ENCODE measurements around the gene FOXL2.

GRCh38 chr3:138946663-138947494, at the start of gene FOXL2, which contains the start of gene FOXL2NB:
- TF ChIP-seq, protein P1, sequence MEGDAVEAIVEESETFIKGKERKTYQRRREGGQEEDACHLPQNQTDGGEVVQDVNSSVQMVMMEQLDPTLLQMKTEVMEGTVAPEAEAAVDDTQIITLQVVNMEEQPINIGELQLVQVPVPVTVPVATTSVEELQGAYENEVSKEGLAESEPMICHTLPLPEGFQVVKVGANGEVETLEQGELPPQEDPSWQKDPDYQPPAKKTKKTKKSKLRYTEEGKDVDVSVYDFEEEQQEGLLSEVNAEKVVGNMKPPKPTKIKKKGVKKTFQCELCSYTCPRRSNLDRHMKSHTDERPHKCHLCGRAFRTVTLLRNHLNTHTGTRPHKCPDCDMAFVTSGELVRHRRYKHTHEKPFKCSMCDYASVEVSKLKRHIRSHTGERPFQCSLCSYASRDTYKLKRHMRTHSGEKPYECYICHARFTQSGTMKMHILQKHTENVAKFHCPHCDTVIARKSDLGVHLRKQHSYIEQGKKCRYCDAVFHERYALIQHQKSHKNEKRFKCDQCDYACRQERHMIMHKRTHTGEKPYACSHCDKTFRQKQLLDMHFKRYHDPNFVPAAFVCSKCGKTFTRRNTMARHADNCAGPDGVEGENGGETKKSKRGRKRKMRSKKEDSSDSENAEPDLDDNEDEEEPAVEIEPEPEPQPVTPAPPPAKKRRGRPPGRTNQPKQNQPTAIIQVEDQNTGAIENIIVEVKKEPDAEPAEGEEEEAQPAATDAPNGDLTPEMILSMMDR (IDR thresholded peaks at IDR 0.05), result no peak
- TF ChIP-seq EZH2 (IDR thresholded peaks at IDR 0.05), result peak; percentile 100

Data from neural progenitor cell (in vitro differentiated cells).